NCI-H82 treated with DMSO at 0.1 percent for 48 hours (cell line): ENCODE data around the gene RELL1.
"Not testable (repeated sequence)": the region's sequence is repeated elsewhere in the genome, so short reads cannot be mapped to it uniquely, and the experiment has no call there.

Source experiments
- DNase-seq: peaks from one replicate; lab custom pipeline; 2025; ENCODE audit not compliant: unreplicated experiment; lab: John Stamatoyannopoulos, UW

The RELL1 gene

DNA sequence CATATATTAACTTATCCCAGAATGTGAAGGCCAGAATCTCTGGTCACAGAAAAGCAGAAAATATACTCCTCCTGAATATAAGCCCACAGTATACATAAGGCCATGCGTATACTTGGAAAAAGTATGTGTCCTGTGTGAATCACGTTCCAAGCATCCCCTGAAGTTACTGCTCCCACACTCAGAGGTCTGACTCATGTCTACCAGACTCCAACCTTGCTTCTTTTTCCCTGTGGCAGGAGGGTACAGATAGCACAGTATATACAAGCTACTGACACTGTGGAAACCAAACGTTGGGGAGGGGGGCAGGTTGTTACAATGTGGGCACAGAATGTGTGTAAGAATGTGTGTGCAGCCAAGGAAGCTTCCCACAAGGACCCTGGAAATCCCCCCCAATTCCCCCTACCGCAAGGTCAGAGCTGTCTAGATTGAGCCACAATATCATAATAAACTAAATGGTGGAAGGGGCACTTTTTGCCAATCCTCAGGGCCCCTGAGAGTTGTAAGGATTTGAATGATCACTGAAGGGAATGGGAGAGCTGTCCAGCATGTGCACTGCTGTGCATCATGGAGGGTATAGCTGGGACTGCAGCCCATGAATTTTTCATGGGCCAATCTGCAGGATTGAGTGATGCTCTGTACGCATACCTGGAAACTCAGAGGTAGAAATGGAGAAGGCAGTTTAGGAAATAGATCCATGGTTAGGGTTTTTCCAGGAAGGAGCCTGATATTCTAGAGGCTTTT is 7.4 kb upstream of the RELL1 start:
- DNase-seq: no peak

- DNase-seq: no peak
These were observed 6.9 kb upstream of the RELL1 start for GRCh38 chr4:37693030-37693429.

GRCh38 chr4:37690976-37691375 is 4.8 kb upstream of the RELL1 start:
- no peak for DNase-seq

- DNase-seq: no peak
These were observed 3.3 kb upstream of the RELL1 start for GRCh38 chr4:37689353-37690095.

DNA sequence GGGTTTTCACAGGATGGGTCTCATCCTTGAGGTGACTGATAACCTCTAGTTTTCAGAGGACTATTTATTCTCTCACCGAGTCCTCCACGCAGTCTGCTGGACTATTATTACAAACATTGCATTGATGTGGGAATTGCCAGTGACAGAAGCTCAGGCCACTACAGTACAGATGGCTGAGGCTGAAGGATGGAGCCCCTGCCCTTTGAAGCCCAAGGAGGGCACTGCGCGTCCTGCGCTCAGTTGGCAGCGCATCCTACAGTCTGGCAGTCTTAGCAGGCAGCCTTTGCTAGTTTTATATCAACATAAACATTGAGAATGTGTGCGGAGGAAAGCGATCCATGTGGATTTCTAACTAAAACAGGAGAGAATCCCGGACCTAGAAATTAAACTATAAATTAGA is 1.5 kb upstream of the RELL1 start:
- DNase-seq: no peak

DNA sequence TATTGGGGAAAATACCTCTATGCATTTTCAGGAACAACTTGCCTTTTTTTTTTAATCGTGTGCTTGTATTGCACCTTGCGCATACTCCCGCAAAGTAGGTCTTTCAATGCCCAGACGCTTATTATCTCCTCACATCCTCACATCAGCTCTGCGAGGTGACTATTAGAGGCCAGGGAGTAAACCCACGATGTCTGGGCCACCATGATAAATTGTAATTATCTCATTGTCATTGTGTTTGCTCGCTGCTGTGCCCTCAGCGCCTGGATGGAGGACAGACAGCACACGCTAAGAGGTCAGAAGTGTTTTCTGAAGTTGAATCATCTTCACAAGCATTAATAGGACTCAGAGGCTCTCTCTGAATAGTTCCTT is 1.0 kb upstream of the RELL1 start:
- no peak for DNase-seq

DNA sequence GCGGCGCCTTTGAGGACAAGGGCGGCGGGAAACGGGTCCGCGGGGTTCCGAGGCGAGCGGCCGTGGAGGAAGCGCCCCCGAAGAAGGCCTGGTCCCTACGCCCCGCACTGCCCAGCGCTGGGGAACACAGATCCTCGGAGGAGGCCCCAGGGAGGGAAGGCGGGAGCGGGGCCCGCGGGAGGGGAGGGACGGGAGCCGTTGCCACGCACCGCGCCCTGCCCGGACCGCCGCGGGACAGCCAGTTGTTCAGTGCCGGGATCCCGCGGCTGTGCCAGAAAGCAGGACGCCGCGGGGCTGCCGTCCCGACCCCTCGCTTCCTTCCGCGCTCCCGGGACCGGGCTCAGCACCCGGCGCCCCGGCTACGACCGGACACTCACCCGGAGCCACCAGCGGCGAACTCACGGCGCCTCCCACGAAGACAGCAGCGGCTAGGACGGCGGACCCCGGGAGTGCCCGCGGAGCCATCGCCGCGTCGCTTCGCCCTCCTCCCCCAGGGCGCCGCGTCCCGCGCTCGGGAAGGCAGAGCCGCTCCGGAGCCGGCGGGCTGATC is 278 bp downstream of the RELL1 start:
- no peak for DNase-seq

- no peak for DNase-seq
These were observed 884 bp downstream of the RELL1 start for GRCh38 chr4:37685161-37685822.

GRCh38 chr4:37684154-37684553 is 2.0 kb downstream of the RELL1 start:
- no peak for DNase-seq

GRCh38 chr4:37682701-37683401 is 3.3 kb downstream of the RELL1 start:
- no peak for DNase-seq

DNA sequence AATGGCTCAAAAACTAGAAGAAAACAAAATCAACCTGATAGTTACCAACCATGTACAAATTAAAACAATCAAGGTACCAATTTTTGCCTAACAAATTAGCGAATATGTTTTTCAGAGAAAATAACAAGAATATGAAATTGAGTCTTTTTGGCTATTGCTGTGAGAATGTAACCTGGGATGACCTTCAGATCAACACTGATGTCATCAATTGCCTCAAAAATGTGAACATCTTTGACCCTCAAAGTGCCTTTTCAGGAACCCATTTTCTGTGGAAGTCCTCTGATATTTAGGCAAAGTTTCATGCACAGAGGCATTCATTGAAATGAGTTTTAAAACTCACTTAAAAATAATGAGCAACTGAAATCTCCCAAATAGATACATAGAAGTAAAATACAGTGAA is 6.1 kb downstream of the RELL1 start:
- no peak for DNase-seq

GRCh38 chr4:37679301-37679700 is 6.9 kb downstream of the RELL1 start:
- no peak for DNase-seq

- no peak for DNase-seq
These were observed 7.6 kb downstream of the RELL1 start for GRCh38 chr4:37678624-37679023.

DNA sequence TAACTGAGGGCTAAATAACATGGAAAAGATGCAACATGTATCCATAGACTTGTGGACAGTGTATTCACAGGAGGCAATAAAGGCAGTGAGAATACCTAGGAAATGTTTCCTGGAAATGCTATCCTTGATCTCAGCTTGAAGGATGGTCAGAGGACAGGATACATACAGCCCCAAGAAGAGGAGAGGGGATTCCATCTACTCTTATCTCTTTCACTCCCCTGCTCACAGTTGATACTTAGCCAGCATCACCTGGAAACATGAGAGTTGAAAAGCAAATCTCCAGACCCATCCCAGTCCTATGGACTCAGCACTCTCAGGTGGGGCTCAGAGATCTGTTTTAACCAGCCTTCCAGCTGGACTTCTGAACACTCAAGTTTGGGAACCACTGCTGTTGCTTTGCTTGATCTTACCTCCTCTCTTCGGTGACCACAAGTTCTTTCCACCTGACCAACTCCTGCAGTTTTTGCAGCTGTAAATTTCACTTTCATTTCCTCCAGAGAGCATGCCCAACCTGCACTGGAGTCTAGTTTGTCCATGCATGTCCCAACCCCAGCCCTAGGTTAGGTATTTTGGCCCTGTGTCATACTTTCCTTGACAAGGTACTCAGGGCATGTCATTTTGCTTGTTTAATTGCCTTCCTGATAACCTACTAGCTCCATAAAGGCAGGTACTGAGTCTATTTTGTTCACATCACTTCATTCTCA is 10.4 kb downstream of the RELL1 start:
- DNase-seq: no peak

GRCh38 chr4:37674439-37674838 is 11.7 kb downstream of the RELL1 start:
- DNase-seq: no peak

DNA sequence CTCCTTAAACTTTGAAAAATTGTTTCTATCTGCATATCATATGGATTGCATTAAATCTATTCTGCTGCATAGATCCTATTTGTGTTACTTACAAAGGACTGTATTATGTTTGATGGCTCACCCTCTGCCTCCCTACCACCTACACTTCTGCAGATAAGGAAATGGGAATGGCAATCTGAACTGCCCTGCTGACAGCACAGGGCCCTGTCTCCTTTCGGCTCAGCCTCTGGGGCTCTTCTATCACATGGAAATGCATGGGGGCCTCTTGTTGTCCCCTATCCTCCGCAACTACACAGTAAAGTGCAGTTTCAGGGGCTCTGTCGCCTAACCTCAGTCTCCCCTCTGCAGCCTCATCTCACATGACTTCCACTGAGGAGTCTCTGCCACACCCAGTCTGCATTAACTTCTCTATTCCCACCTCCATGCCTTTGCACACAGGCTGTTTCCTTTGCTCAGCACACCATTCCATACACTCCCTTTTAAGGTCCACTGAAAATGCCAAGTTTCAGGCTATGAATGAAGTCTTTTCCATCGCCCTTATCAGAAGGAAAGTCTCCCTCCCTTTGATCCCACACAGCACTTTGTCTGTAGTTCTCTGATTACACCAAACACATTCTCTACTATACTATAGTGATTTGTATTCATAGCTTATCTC is 12.5 kb downstream of the RELL1 start:
- DNase-seq: no peak

GRCh38 chr4:37671072-37671471 is 15.1 kb downstream of the RELL1 start:
- DNase-seq: no peak

DNA sequence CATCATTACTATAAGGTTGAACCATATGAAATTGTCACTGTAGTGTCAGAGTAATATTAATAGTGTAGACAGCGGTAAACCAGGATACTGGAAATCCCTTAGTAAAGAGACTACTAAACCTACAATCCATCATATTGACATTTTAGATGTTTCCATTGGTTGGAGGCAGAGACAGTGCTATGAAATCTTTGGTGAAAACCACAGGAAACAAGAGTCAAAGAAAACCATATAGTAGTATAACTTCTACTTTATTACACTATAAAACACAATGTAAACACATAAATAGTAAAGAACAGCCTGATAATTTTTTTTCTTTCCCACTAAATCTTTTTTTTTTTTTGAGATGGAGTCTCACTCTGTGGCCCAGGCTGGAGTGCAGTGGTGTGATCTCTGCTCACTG is 15.9 kb downstream of the RELL1 start:
- no peak for DNase-seq

DNA sequence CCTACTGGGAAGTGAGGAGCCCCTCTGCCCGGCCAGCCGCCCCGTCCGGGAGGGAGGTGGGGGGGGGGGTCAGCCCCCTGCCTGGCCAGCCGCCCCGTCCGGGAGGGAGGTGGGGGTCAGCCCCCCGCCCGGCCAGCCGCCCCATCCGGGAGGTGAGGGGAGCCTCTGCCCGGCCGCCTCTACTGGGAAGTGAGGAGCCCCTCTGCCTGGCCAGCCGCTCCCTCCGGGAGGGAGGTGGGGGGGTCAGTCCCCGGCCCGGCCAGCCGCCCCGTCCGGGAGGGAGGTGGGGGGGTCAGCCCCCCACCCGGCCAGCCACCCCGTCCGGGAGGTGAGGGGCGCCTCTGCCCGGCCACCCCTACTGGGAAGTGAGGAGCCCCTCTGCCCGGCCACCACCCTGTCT is 17.1 kb downstream of the RELL1 start:
- DNase-seq: not testable (repeated sequence)
